A549 (cell line): ENCODE data around the gene GPSM3.

Experiments
- ATOH8 ChIP-seq: fragments of 250-450 bp; sonication (Bioruptor Pico); IDR thresholded peaks from 2 replicates; pipeline ENCODE4 v1.5.0; 2020; ENCODE audit warnings: low read depth, mild to moderate bottlenecking, moderate library complexity
- HDAC2 ChIP-seq: fragments of 200-600 bp; sonication (generic); IDR thresholded peaks from 2 replicates; pipeline ENCODE4 v1.6.1; 2016
- MYC ChIP-seq: IDR thresholded peaks from 2 replicates; pipeline ENCODE4 v1.6.1; 2012; ENCODE audit warnings: mild to moderate bottlenecking, inconsistent platforms, low read length, improper control_type of control experiment, borderline replicate concordance
- RCOR1 ChIP-seq: fragments of 150-350 bp; IDR thresholded peaks from 2 replicates; pipeline ENCODE4 v1.6.1; 2014; ENCODE audit warnings: antibody characterized with exemption, low read length, low read depth

- TF ChIP-seq ATOH8 (CRISPR knock-in tag) (no peak), HDAC2 (no peak), MYC (no peak), RCOR1 (no peak)
These were observed 9.9 kb downstream of the GPSM3 start for GRCh38 chr6:32182555-32182981.
